Loucy (cell line): ENCODE data around the gene ATP5PO.

Source experiments
- H2AFZ ChIP-seq: fragments of 200-600 bp; sonication (generic); 2 replicates; pipeline ENCODE4 v1.6.0; 2016; ENCODE audit warnings: antibody characterized with exemption, mild to moderate bottlenecking, low read length, moderate library complexity
- H3F3A ChIP-seq: fragments of 200-600 bp; 2 replicates; pipeline ENCODE4 v1.6.0; 2016; ENCODE audit warnings: antibody characterized with exemption, low read depth, mild to moderate bottlenecking
- H3K27me3 ChIP-seq: fragments of 200-600 bp; sonication (generic); 2 replicates; pipeline ENCODE4 v1.6.1; 2014; ENCODE audit warnings: low read length, mild to moderate bottlenecking; ENCODE audit not compliant: insufficient read depth, poor library complexity, severe bottlenecking
- H3K36me3 ChIP-seq: fragments of 200-600 bp; sonication (generic); 2 replicates; pipeline ENCODE4 v1.6.1; 2016; ENCODE audit warnings: low read length; ENCODE audit not compliant: insufficient read depth
- H3K4me1 ChIP-seq: fragments of 200-600 bp; sonication (generic); 2 replicates; pipeline ENCODE4 v1.5.1; 2014; ENCODE audit warnings: low read length, mild to moderate bottlenecking; ENCODE audit not compliant: insufficient read depth, poor library complexity, severe bottlenecking
- H3K4me2 ChIP-seq: fragments of 200-600 bp; sonication (generic); 2 replicates; pipeline ENCODE4 v1.6.0; 2014; ENCODE audit warnings: antibody characterized with exemption, low read length, low read depth, mild to moderate bottlenecking; ENCODE audit not compliant: poor library complexity, severe bottlenecking
- H3K4me3 ChIP-seq: fragments of 200-600 bp; sonication (generic); 2 replicates; pipeline ENCODE4 v1.5.1; 2014; ENCODE audit warnings: low read length, mild to moderate bottlenecking, mixed read lengths; ENCODE audit not compliant: poor library complexity, severe bottlenecking
- H3K79me2 ChIP-seq: fragments of 200-600 bp; sonication (generic); 2 replicates; pipeline ENCODE4 v1.6.1; 2014; ENCODE audit warnings: low read length; ENCODE audit not compliant: insufficient read depth
- H3K9ac ChIP-seq: fragments of 200-600 bp; sonication (generic); 2 replicates; pipeline ENCODE4 v1.6.0; 2014; ENCODE audit warnings: mild to moderate bottlenecking, low read depth, low read length, moderate library complexity; ENCODE audit not compliant: poor library complexity, severe bottlenecking
- H3K9me2 ChIP-seq: fragments of 200-600 bp; sonication (generic); replicated peaks from 2 replicates; pipeline ENCODE4 v1.6.1; 2016; ENCODE audit warnings: low read depth, low read length, mixed read lengths
- H3K9me3 ChIP-seq: fragments of 200-600 bp; sonication (generic); 2 replicates; pipeline ENCODE4 v1.6.1; 2014; ENCODE audit warnings: mild to moderate bottlenecking, antibody characterized with exemption, low read length, low read depth; ENCODE audit not compliant: insufficient read depth
- H4K20me1 ChIP-seq: fragments of 200-600 bp; sonication (generic); 2 replicates; pipeline ENCODE4 v1.6.0; 2014; ENCODE audit warnings: antibody characterized with exemption, low read length, mild to moderate bottlenecking; ENCODE audit not compliant: insufficient read depth, poor library complexity, severe bottlenecking
- EZH2phosphoT487 ChIP-seq: fragments of 200-600 bp; IDR thresholded peaks from 2 replicates; pipeline ENCODE4 v1.6.1; 2018; ENCODE audit warnings: antibody characterized with exemption, mild to moderate bottlenecking, moderate library complexity, borderline replicate concordance
- TF ChIP-seq, protein P1 (sequence below): fragments of 200-600 bp; sonication (generic); conservative IDR thresholded peaks from 2 replicates; pipeline ENCODE4 v1.5.1; 2014; ENCODE audit warnings: mild to moderate bottlenecking, antibody characterized with exemption, low read length

The ATP5PO gene, protein sequence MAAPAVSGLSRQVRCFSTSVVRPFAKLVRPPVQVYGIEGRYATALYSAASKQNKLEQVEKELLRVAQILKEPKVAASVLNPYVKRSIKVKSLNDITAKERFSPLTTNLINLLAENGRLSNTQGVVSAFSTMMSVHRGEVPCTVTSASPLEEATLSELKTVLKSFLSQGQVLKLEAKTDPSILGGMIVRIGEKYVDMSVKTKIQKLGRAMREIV

DNA sequence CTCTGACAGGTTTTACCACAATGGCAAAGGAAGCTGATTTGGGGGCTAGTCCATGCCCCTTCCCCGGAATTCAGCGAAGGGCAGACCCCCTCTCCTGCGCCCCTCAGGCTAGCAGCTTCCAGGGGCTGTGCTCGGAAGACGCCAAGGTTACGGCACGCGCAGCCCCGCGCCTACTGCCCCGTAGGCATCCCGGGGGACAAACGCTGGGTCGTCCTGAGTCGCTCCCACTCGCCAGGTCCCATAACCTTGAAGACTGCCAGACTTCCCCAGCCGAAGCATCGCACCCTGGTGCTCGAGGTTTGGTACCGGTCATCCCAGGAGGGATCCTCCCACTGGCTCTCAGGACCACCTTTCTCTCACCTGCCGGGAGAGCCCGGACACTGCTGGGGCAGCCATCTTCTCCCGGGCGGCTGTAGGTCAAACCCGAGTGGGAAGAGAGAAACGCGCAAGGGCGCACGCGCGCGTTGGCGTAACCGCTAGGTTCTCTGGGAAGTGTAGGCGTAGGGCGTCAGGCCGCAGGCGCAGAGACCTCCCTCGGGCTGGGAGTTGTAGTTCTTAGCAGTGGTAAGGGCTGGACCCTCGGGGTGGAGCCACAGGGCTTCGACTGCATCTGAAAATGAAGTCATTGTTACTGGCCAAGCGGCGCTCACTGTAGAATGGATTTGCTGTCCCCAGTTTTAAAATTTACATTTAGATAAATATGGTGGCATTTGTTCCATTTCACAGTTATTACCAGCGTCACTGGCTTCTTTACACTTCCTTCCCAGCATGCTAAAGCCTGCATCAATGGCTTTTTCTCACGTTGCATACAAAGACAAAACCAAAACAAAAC is at the start of gene ATP5PO:
Gene ATP5PO, minus strand, starts transcription at position 437 of the 832 bp plus-strand sequence. Its CDS starts 41 bp downstream, at position 396.
- Histone ChIP-seq H3K4me1 (peaks cover 29% of the 10 kb centered on the region), H2AFZ (peak within 1 kb of the TSS; percentile 90), H3K27me3 (peaks cover 4% of the 10 kb centered on the region), H3K36me3 (peaks cover 6% of the 10 kb centered on the region; the same call in 1 of the 2 replicates), H3K9me2 (no peaks in the 10 kb centered on the region), H3K9ac (peak within 1 kb of the TSS; percentile 94), H3K4me2 (peak within 1 kb of the TSS; percentile 94), H3K79me2 (peaks cover 47% of the 10 kb centered on the region), H3K4me3 (peak within 1 kb of the TSS; percentile 87), H3K9me3 (no peaks in the 10 kb centered on the region), H3F3A (no peaks in the 10 kb centered on the region), H4K20me1 (peaks cover 10% of the 10 kb centered on the region)
- TF ChIP-seq, protein P1, sequence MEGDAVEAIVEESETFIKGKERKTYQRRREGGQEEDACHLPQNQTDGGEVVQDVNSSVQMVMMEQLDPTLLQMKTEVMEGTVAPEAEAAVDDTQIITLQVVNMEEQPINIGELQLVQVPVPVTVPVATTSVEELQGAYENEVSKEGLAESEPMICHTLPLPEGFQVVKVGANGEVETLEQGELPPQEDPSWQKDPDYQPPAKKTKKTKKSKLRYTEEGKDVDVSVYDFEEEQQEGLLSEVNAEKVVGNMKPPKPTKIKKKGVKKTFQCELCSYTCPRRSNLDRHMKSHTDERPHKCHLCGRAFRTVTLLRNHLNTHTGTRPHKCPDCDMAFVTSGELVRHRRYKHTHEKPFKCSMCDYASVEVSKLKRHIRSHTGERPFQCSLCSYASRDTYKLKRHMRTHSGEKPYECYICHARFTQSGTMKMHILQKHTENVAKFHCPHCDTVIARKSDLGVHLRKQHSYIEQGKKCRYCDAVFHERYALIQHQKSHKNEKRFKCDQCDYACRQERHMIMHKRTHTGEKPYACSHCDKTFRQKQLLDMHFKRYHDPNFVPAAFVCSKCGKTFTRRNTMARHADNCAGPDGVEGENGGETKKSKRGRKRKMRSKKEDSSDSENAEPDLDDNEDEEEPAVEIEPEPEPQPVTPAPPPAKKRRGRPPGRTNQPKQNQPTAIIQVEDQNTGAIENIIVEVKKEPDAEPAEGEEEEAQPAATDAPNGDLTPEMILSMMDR, result no peak
- no peak for TF ChIP-seq EZH2phosphoT487

DNA sequence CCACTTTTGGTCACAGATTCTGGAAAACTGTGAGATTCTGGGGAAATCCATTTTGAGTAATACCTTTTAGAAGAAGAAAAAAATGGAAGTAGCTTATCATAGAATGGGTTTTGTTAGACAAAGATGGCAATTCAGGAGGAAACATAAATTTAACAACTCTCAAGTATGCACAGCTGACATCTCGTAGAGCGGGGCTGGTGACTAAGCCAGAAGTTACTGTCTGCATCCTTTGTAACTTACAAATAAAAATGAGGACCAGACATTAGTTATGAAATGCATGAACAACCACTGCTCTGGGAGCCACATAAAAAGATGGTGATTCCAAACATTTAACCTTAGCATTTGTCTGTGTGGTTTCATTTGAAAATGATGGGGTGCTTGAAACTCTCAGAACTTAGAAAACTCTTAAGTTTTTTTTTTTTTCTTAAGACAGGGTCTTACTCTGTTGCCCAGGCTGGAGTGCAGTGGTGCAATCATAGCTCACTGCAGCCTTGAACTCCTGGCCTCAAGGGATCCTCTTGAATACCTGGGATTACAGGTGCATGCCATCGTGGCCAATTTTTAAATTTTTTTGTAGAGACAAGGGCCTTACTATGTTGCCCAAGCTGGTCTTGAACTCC is 49.2 kb upstream of the ATP5PO start:
- Histone ChIP-seq H2AFZ (no peak overlapping the region), H3K4me3 (no peak overlapping the region), H4K20me1 (no peaks in the 10 kb centered on the region), H3K9ac (no peak overlapping the region), H3K79me2 (no peaks in the 10 kb centered on the region; the same call in 1 of the 2 replicates), H3F3A (no peaks in the 10 kb centered on the region), H3K9me2 (no peaks in the 10 kb centered on the region), H3K4me2 (peak overlapping the region; percentile 25), H3K9me3 (peaks cover 6% of the 10 kb centered on the region; the same call in 1 of the 2 replicates), H3K27me3 (no peaks in the 10 kb centered on the region), H3K36me3 (peaks cover 7% of the 10 kb centered on the region; the same call in 1 of the 2 replicates), H3K4me1 (peaks cover 23% of the 10 kb centered on the region)
- TF ChIP-seq, protein P1, result no peak
- TF ChIP-seq EZH2phosphoT487, result no peak

DNA sequence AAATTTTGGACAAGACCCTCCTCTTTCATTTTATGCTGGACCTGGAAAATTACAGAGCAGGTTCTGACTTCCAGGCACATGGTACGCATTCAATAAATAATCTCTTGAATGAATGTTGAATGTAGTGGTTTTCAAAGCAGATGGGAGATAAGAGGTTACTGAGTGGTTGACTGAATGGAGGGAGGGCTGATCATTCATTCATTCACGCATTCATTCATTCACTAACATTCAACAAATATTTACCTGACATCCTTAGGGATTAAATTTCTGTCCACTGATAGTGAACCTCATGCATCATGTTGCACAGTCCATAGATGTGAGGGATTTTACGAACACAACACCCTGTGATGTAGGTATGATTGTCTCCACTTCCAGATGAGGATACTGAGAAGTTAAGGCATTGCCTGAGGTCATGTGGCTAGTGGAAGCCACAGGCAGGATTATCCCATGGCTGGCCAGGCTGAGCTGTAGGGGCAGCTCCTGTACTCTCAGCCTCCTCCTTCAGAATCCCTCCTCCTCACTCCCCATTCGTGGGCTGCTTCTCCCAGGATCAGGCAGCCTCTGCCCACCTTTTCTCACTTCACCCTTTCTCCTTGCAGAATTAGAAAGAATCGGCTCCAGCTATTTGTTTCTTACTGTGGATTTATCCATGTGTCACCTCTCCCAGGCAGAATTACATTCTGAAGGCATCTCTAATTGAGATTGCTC is 48.4 kb upstream of the ATP5PO start:
- Histone ChIP-seq H3K79me2 (no peaks in the 10 kb centered on the region; the same call in 1 of the 2 replicates), H3K4me2 (peak overlapping the region; percentile 25), H4K20me1 (no peaks in the 10 kb centered on the region), H3K4me1 (peaks cover 23% of the 10 kb centered on the region), H3K4me3 (no peak overlapping the region), H3K9me2 (no peaks in the 10 kb centered on the region), H3F3A (no peaks in the 10 kb centered on the region), H3K27me3 (no peaks in the 10 kb centered on the region), H2AFZ (no peak overlapping the region), H3K9ac (no peak overlapping the region), H3K9me3 (peaks cover 12% of the 10 kb centered on the region; the same call in 1 of the 2 replicates), H3K36me3 (no peaks in the 10 kb centered on the region; the same call in none of the 2 replicates)
- TF ChIP-seq EZH2phosphoT487, result no peak
- TF ChIP-seq, protein P1, result no peak
